ENCODE measurements around the gene EDARADD.

DNA sequence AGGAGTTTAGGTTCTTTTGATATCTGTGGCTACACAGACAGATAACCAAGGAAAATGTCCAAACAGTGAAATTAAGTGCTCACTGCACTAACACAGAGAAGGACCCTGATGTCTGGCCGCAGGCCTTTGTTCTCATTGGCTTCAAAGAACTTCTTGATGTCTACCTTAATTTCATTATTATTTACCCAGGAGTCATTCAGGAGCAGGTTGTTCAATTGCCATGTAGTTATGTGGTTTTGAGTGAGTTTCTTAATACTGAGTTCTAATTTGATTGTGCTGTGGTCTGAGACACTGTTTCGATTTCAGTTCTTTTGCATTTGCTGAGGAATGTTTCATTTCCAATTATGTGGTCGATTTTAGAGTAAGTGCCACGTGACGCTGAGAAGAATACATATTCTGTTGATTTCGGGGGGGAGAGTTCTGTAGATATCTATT, 114.5 kb downstream of the EDARADD start:
- TF ChIP-seq POLR2A (IDR thresholded peaks at IDR 0.05; ENCODE audit: low read depth, low read length) (no peak), POLR2AphosphoS5 (IDR thresholded peaks at IDR 0.05; ENCODE audit: low read depth, low read length) (no peak)

All from GM12892 (cell line).